Endothelial cell of umbilical vein (primary cell): ENCODE results near the gene ACTR1A. TPM values are rescaled to one million over a fixed set of nuclear protein-coding genes. Genes with fewer than 3 reads are reported as not detected.

Source experiments
- BruUV-seq: library from RNA; stranded (reverse); fragments of 400-500 nt; replicated peaks from 2 replicates; lab custom pipeline; 2021; lab: Mats Ljungman, UMichigan
- CTCF ChIA-PET: fragments of 300-600, 350-600 bp; sonication (Branson Sonifier 250); formaldehyde crosslinking; loops from one replicate; lab custom pipeline; 2021; ENCODE audit warnings: antibody characterized with exemption, inconsistent platforms; lab: Charles Lee
- POLR2A ChIA-PET: fragments of 300-600, 350-600 bp; sonication (Branson Sonifier 250); formaldehyde crosslinking; loops from one replicate; lab custom pipeline; 2021; ENCODE audit warnings: antibody characterized with exemption, inconsistent platforms; lab: Charles Lee
- DNase-seq: peaks from one replicate; pipeline ENCODE4 v3.0.0-alpha.2; 2011; ENCODE audit warnings: low read depth, low spot score
- FAIRE-seq: peaks from 2 replicates; lab custom pipeline; 2011; peaks lifted over from hg19 to GRCh38; lab: Jason Lieb, UNC
- H2AFZ ChIP-seq: 2 replicates; pipeline ENCODE4 v1.6.0; 2012; ENCODE audit warnings: low read depth, low read length, control low read depth, inconsistent platforms
- H3K27ac ChIP-seq: 2 replicates; pipeline ENCODE4 v1.5.1; 2011; ENCODE audit warnings: low read depth, mild to moderate bottlenecking, control low read depth, low read length, moderate library complexity; ENCODE audit not compliant: insufficient read depth
- H3K27me3 ChIP-seq, 2 experiments: 2 replicates each; pipeline versions ENCODE4 v1.6.0 to v1.6.1; 2011; ENCODE audit warnings: low read length in 2 of 2, mixed read lengths in 1 of 2; ENCODE audit not compliant: control insufficient read depth in 2 of 2, insufficient read depth in 2 of 2
- H3K36me3 ChIP-seq, 2 experiments: 2 replicates in 1 of 2; 3 replicates in 1 of 2; pipeline ENCODE4 v1.5.1; 2011; ENCODE audit warnings: low read length in 2 of 2, mild to moderate bottlenecking in 1 of 2, moderate library complexity in 1 of 2; ENCODE audit not compliant: control insufficient read depth in 2 of 2, insufficient read depth in 2 of 2; ENCODE audit errors: extremely low read depth in 1 of 2
- H3K4me1 ChIP-seq: 3 replicates; pipeline ENCODE4 v1.5.1; 2011; ENCODE audit warnings: mild to moderate bottlenecking, low read length; ENCODE audit not compliant: control insufficient read depth, insufficient read depth; ENCODE audit errors: extremely low read depth
- H3K4me2 ChIP-seq: 2 replicates; pipeline ENCODE4 v1.6.1; 2011; ENCODE audit warnings: low read length, control low read depth, mixed read lengths; ENCODE audit not compliant: insufficient read depth
- H3K4me3 ChIP-seq, 3 experiments: fragments of 200-600 bp in 1 of 3; sonication (generic), shearing (Covaris generic) in 1 of 3; replicated peaks in 1 of 3; 2 replicates each; pipeline ENCODE4 v1.5.1; 2011 to 2016; ENCODE audit warnings: control low read depth in 3 of 3, low read length in 3 of 3, mild to moderate bottlenecking in 2 of 3, inconsistent platforms in 1 of 3, low read depth in 1 of 3, moderate library complexity in 1 of 3; ENCODE audit not compliant: insufficient read depth in 1 of 3
- H3K79me2 ChIP-seq: 2 replicates; pipeline ENCODE4 v1.6.0; 2012; ENCODE audit warnings: low read length, inconsistent platforms; ENCODE audit not compliant: control insufficient read depth, insufficient read depth
- H3K9ac ChIP-seq: replicated peaks from 2 replicates; pipeline ENCODE3; 2011; ENCODE audit warnings: low read length, control low read depth; ENCODE audit not compliant: insufficient read depth; ENCODE audit errors: extremely low read depth
- H3K9me1 ChIP-seq: replicated peaks from 3 replicates; pipeline ENCODE4 v1.6.0; 2011; ENCODE audit warnings: mild to moderate bottlenecking, low read length; ENCODE audit not compliant: control insufficient read depth, insufficient read depth; ENCODE audit errors: extremely low read depth
- H3K9me3 ChIP-seq: replicated peaks from 2 replicates; pipeline ENCODE4 v1.5.1; 2012; ENCODE audit warnings: low read length, inconsistent platforms; ENCODE audit not compliant: control insufficient read depth, insufficient read depth
- H4K20me1 ChIP-seq: replicated peaks from 2 replicates; pipeline ENCODE3; 2011; ENCODE audit warnings: mild to moderate bottlenecking, low read length; ENCODE audit not compliant: control insufficient read depth, insufficient read depth; ENCODE audit errors: extremely low read depth
- CTCF ChIP-seq, 2 donors: IDR thresholded peaks; 1 replicate in 1 of 2; 2 replicates in 1 of 2; pipeline ENCODE4 v1.5.1; 2011; ENCODE audit warnings: low read length in 2 of 2, mild to moderate bottlenecking in 2 of 2, moderate library complexity in 2 of 2, control low read depth in 1 of 2, inconsistent platforms in 1 of 2, low read depth in 1 of 2; ENCODE audit not compliant: insufficient read depth in 1 of 2; ENCODE audit errors: extremely low read depth in 1 of 2
- EZH2 ChIP-seq: IDR thresholded peaks from 2 replicates; pipeline ENCODE4 v1.6.1; 2012; ENCODE audit warnings: borderline replicate concordance, low read depth, mild to moderate bottlenecking, moderate library complexity, low read length, inconsistent platforms; ENCODE audit not compliant: severe bottlenecking
- FOS ChIP-seq: IDR thresholded peaks from 2 replicates; pipeline ENCODE4 v1.6.1; 2011; ENCODE audit warnings: mild to moderate bottlenecking, low read length, moderate library complexity, borderline replicate concordance; ENCODE audit not compliant: insufficient read depth
- GATA2 ChIP-seq: IDR thresholded peaks from 2 replicates; pipeline ENCODE4 v1.7.0; 2011; ENCODE audit warnings: low read depth, mild to moderate bottlenecking, moderate library complexity, mixed read lengths, low read length; ENCODE audit not compliant: insufficient read length, insufficient read depth
- JUN ChIP-seq: IDR thresholded peaks from 2 replicates; pipeline ENCODE4 v1.6.1; 2011; ENCODE audit warnings: borderline replicate concordance, low read depth; ENCODE audit not compliant: insufficient read length, insufficient read depth
- MYC ChIP-seq: IDR thresholded peaks from one replicate; pipeline ENCODE4 v1.6.1; 2011; ENCODE audit warnings: mild to moderate bottlenecking, low read depth, low read length
- POLR2A ChIP-seq: IDR thresholded peaks from 2 replicates; pipeline ENCODE4 v1.6.1; 2012; ENCODE audit warnings: low read depth, mild to moderate bottlenecking, control low read depth, low read length
- POLR2AphosphoS5 ChIP-seq: IDR thresholded peaks from 2 replicates; pipeline ENCODE4 v1.6.1; 2012; ENCODE audit warnings: low read depth, mild to moderate bottlenecking, control low read depth, low read length, moderate library complexity; ENCODE audit not compliant: insufficient read depth
- dilution Hi-C: fragments of 300-500 bp; cut with MboI; formaldehyde crosslinking; loops from one replicate; pipeline ENCODE4 v1.15.0; 2019; ENCODE audit warnings: low sequenced_read_pairs; ENCODE audit not compliant: extremely low pct_ligation_motif_present
- intact Hi-C: fragments of 100-400 bp; cut with micrococcal nuclease; formaldehyde crosslinking; loops from one replicate; pipeline ENCODE4 v1.10.0; 2022
- polyA plus RNA-seq, 4 experiments: library from polyadenylated mRNA; depleted of rRNA in 3 of 4; stranded (reverse) in 3 of 4; unstranded in 1 of 4; fragments of >200 nt; gene quantifications; 2 replicates each; pipeline versions ENCODE4 v1.2.1 to v1.2.3, GENCODE V29; 2011 to 2012; ENCODE audit warnings: missing spikeins in 1 of 4
- total RNA-seq: library from RNA; stranded (reverse); gene quantifications from 2 replicates; pipeline ENCODE4 v1.2.3, GENCODE V29; 2021

ACTR1A gene
- total and polyA plus RNA-seq, 2 donors (not counting 3 experiments of a cell fraction or from before 2014, with no cell fraction given) = 155 to 164 TPM

- BruUV-seq = no TSS peak
- CTCF ChIA-PET = interaction anchor here (0.8 to 1.0 kb wide), 2 partner anchors 15 to 86 kb away, joined by 3 to 4 read pairs; no protein-coding TSS in a partner anchor
Observed at GRCh38 chr10:102497545-102497944, 5.0 kb downstream of the ACTR1A start.

More at GRCh38 chr10:102497545-102497944, 5.0 kb downstream of the ACTR1A start:
- H3K4me2 ChIP-seq = no peak overlapping the region
- H3K9me3 ChIP-seq = no peaks in the 10 kb centered on the region
- no peak for DNase-seq
- no peak overlapping the region for H3K9ac ChIP-seq
- peaks cover 4% of the 10 kb centered on the region for H3K4me1 ChIP-seq
- no peak overlapping the region for H2AFZ ChIP-seq
- intact Hi-C loops (no loop called here), dilution Hi-C loops (no loop called here)
- H3K27me3 ChIP-seq = no peaks in the 10 kb centered on the region
- H3K9me1 ChIP-seq = no peaks in the 10 kb centered on the region
- no peak overlapping the region for H3K4me3 ChIP-seq
- H4K20me1 ChIP-seq = peaks cover 8% of the 10 kb centered on the region
- peaks cover 0 to 2% of the 10 kb centered on the region in 2 experiments for H3K36me3 ChIP-seq
- POLR2A ChIA-PET = interaction anchor here (0.7 kb wide), 1 partner anchor 327 kb away, joined by 6 read pairs; no protein-coding TSS in a partner anchor
- H3K27ac ChIP-seq = no peak overlapping the region
- H3K79me2 ChIP-seq = peaks cover 86% of the 10 kb centered on the region
- FAIRE-seq = no peak
- TF ChIP-seq EZH2 = no peak
- no peak for TF ChIP-seq POLR2A
- TF ChIP-seq FOS = no peak
- no peak for TF ChIP-seq CTCF (IDR thresholded peaks at IDR 0.05; ENCODE audit: extremely low read depth in 1 of 2, insufficient read depth in 1 of 2, low read depth in 1 of 2, low read length in 2 of 2)
- TF ChIP-seq MYC = no peak
- TF ChIP-seq JUN = no peak
- no peak for TF ChIP-seq GATA2
- TF ChIP-seq POLR2AphosphoS5 = no peak
